ENCODE measurements around the gene NTNG2.

DNA sequence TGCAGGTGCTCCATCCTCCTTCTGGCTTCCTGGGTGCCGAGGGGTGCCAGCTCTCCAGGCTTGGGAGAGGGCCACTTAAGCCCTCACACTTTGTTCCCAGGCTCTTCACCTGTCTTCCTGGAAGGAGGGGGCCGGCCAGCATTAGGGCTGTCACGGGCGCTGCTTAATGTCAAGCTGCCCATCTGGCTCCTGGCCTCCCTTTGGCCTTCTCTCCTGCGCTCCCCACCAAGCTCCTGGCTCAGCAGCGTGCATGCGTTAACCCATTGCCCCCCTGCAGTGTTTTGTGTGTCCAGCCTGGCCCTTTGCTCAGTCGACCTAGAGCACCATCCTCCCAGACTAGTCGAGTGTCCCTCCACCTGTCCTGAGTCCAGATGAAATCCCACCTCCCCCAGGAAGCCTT, 21.3 kb downstream of the NTNG2 start:
- TF ChIP-seq POLR2A (IDR thresholded peaks at IDR 0.05; ENCODE audit: low read depth, low read length) (no peak), TAF1 (IDR thresholded peaks at IDR 0.05; ENCODE audit: borderline replicate concordance, low read depth, low read length) (no peak), POLR2AphosphoS5 (IDR thresholded peaks at IDR 0.05; ENCODE audit: low read depth, low read length) (no peak)
